Tibial nerve (tissue), 4 donors: ENCODE results near the gene LIMS1.

Experiments used
- CTCF ChIP-seq, 5 experiments: fragments of 200-600 bp in 3 of 5; fragments of 450-650 bp in 2 of 5; sonication (generic) in 3 of 5; IDR thresholded peaks; one replicate each; pipeline ENCODE4 v1.5.1; 2016 to 2019; ENCODE audit warnings: antibody characterized with exemption in 5 of 5, mild to moderate bottlenecking in 3 of 5, moderate library complexity in 2 of 5
- EP300 ChIP-seq, 2 donors: sonication (generic); formaldehyde crosslinking; IDR thresholded peaks; one replicate each; pipeline ENCODE4 v1.6.1; 2017; ENCODE audit warnings: antibody characterized with exemption in 2 of 2, mild to moderate bottlenecking in 1 of 2

DNA sequence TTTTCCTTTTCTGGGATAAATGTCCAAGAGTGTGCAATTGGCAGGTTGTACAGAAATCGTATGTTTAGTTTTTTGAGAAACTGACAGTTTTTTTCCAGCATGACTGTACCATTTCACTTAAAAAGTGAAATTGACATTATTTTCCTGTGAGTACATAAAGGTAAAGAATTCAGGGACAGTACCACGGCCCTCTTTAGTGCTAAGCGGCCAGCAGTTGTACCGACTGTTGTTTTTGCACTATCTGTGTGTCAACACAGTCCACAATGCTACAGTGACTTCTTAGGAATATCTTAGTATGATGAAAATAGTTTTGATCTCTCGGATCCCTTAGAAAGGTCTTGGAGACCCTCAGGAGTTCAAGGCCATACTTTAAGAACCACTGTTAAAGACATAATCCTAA lies 2.6 kb downstream of the LIMS1 start:
- no peak for TF ChIP-seq CTCF (IDR thresholded peaks at IDR 0.05)
- TF ChIP-seq EP300 (IDR thresholded peaks at IDR 0.05): no peak
